HPDE6-E6E7 (cell line): ENCODE results near the gene CRLF2.
"Not testable (repeated sequence)": the region's sequence is repeated elsewhere in the genome, so short reads cannot be mapped to it uniquely, and the experiment has no call there.

ENCODE experiments used
- DNase-seq: peaks from one replicate; pipeline ENCODE4 v3.0.0; 2011; ENCODE audit warnings: missing footprints; ENCODE audit errors: extremely low spot score

CRLF2 gene, protein sequence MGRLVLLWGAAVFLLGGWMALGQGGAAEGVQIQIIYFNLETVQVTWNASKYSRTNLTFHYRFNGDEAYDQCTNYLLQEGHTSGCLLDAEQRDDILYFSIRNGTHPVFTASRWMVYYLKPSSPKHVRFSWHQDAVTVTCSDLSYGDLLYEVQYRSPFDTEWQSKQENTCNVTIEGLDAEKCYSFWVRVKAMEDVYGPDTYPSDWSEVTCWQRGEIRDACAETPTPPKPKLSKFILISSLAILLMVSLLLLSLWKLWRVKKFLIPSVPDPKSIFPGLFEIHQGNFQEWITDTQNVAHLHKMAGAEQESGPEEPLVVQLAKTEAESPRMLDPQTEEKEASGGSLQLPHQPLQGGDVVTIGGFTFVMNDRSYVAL

DNA sequence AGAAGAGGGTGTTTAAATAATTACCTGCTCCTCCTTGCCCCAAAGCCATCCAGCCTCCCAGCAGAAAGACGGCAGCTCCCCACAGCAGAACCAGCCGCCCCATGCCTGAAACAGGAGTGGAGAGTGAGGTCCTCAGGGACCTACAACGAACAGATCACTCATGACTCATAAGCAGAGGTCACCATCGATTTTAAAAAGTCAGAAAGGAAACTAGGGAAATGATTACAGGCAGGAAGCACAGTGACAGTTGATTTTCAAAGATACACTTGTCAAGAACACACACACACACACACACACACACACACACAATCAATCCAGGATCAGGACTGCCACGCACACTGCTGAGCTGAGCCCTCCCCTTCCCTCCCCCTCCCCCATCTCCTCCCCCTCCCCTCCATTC is at the start of gene CRLF2:
TSS of gene CRLF2 (minus strand) at position 118 of the 400 bp plus-strand sequence. CDS start at position 103, 15 bp downstream.
- no peak for DNase-seq

DNA sequence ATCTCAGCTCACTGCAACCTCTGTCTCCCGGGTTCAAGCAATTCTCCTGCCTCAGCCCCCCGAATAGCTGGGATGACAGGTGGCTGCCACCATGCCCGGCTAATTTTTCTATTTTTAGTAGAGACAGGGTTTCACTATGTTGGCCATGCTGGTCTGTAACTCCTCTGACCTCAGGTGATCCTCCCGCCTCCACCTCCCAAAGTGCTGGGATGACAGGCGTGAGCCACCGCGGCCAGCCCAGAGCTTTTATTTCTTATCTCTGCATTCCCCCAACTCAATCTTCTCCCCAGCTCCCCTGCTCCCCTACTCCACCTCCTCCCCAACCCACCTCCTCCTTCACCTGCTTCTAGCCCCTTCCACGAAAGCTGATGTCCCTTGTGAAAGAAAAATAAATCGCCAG is 49.3 kb upstream of the CRLF2 start:
- DNase-seq, result not testable (repeated sequence)

DNA sequence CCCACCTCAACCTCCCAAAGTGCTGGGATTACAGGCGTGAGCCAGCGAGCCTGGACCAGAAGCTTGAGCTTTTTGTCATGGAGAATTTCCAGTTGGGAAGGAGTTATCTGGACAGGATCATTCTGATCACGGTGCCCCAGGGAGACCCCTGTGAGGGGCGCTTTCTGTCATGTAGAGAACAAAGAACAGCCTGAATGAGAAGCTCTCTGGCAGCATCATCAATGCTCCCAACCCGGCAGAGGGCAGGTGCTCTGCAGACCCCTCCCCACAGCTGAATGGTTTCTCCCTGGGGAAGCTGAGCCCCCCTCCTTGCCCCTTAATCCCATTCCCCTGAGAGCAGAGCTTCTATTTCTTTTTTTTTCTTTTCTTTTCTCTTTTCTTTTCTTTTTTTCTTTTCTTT is 48.8 kb upstream of the CRLF2 start:
- DNase-seq, result no peak

DNA sequence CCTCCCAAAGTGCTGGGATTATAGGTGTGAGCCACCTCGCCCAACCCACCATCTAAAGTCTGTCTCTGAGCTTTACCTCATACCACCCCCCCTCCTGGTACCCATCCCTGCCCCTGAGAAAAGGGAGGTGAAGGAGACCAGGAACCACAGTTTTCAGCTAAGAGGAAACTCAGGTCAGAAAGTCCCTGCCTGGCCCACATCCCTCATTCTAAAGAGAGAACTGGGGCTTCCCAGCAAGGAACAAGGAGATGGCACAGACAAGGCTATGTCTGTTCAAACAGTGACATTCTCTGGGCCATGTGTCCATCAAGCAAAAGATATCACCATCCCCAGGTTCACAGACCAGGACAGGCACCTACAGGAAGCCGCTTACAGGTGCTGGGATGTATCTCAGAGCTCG is 40.4 kb upstream of the CRLF2 start:
- DNase-seq, result no peak

DNA sequence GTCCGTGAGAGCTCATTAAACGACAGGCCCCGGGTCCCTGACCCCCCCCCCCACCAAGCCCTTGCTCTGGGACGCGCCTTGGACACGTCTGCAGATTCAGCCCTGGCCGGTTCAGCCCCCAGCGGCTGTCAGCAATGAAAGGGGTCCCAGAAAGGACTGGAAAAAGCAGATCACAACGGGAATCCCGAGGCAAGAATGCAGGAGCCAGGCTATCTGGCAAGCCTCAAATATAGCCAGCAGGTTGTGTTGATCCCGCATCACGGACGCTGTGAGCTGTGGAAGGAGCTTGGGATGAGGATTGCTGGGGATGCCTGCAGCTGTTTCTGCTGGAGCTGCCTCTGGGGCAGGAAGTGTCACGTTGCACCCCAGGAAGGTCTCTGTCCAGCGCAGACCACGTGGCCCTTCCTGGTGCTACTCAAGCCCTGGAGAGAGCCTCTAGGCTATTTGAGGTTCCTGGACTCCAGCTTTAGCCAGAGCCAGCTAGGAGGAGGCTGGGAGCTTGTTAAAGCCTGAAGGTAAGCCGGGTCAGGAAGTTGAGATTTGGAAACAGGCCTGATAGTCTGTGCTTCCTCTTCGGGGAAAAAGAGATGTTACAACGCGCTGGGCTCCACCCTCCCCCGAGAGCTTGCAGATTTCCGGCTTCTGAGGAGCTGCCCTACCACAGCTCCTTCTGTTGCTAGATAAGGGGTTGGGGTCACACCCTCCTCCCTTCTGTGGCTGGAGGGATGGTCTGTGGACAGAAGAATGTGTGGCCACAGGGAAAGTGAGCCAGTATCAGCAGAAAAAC is 36.8 kb upstream of the CRLF2 start:
- DNase-seq, result no peak

DNA sequence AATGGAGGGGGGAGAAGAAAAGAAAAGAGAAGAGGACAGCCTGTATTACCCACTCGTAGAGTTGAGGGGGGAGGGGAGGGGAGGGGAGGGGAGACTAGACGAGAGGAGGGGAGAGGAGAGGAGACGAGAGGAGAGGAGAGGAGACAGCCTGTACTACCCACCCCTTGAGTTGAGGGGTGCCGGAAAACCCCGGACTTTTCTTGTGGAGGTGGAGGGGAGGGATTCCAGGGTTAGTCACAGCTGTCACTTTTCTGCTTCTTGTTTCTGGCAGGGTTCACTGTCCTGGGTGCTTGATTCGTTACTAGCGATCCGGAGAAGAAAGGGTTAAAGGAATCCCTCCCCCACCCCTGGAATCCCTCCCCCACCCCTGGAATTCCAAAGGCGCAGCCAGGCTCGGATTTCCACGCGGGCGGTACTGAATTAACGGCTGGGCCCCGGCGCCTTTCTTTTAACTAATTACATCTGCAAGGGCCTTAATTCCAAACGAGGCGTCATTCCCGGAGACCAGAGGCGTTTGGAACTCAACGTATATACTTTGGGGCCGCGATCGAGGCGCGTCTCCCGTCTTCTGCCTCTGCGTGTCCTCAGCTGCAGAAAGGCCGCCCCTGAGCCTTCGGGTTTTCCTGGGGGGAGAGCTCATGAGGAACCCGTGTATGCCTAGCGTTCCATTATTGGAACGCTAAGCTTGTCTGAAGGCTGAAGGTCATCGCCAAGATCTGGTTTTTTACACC is 36.0 kb upstream of the CRLF2 start:
- DNase-seq, result no peak

DNA sequence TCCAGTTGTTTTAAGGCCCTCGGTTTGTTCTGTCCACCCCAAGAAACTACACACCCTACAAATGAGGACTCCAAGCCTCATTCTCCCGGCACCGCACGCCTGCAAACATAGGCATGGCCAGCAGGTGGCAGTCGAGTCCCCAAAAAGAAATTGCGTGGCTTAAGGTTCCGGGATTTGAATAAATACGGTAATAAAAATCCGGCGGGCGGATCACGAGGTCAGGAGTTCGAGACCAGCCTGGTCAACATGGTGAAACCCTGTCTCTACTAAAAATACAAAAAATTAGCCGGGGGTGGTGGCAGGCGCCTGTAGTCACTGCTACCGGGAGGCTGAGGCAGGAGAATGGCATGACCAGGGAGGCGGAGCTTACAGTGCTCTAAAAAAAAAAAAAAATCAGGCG is 34.4 kb upstream of the CRLF2 start:
- no peak for DNase-seq

DNA sequence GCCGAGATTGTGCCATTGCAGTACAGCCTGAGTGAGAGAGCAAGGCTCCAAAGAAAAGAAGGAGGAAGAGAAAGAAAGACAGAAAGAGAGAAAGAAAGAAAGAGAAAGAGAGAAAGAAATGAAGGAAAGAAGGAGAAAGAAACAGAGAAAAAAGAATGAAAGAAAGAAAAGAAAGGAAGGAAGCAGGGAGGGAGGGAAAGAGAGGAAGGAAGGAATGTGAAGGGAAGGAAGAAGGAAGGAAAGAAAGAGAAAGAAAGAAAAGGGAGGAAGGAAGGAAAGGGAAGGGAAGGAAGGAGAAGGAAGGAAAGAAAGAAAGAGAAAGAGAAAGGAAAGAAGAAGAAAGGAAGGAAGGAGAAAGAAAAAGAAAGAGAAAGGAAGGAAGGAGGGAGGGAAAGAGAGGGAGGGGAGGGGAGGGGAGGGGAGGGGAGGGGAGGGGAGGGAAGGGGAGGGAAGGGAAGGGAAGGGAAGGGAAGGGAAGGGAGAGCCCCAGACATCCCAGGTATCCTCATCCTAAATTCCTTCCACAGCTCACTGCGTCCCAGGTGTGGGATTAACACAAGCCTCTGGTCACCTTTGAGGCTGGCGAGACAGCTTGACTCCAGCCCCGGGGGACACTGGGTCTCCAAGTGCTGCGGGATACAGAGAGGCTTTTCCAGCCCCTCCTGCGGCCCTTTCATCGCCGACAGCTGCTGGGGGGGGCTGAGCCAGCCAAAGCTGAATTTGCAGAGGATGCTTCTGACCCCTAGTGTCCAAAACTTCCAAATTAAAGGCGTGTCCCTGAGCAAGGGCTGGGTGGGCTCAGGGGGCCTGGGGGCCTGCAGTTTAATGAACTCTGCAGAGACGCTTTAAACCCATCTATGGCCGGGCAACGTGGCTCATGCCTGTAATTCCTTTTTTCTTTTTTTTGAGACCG is 32.0 kb upstream of the CRLF2 start:
- no peak for DNase-seq

DNA sequence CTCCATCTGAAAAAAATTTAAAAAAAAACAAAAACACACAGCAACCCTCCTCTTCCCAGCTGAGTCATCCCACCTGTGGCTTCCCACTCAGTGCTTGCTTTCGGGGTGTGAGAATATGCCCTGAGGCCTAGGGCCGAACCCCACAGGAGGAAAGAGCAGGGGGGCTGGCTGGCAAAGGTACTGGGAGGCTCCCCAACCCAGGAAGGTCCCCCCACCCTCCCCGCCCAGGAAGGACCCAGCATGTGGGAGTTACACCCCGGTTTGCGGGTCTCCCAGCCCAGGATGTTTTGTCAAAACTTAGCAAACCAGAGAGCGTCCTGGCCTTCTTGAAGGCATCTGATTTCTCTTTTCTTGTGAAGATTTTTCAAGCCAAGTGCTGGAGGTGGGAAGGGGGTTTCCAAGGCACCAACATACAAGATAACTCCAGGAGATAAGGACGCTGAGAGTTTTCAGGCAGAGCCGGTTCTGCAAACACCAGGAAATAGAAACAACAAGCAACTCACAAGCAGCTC is 30.5 kb upstream of the CRLF2 start:
- no peak for DNase-seq

DNA sequence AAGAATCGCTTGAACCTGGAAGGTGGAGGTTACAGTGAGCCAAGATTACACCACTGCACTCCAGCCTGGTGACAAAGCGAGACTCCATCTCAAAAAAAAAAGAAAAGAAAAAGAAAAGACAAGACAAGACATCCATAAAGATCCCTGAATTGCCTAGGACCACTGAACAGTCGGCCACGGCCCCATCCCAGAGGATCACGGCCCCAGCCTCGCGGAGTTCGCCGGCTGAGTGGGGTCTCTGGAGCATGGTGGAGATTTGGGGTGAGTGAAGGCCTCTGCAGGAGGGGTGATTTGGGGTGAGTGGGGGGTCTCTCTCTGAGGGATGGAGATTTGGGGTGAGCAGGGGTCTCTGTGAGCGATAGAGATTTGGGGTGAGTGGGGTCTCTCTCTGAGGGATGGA is 28.1 kb upstream of the CRLF2 start:
- DNase-seq, result not testable (repeated sequence)

DNA sequence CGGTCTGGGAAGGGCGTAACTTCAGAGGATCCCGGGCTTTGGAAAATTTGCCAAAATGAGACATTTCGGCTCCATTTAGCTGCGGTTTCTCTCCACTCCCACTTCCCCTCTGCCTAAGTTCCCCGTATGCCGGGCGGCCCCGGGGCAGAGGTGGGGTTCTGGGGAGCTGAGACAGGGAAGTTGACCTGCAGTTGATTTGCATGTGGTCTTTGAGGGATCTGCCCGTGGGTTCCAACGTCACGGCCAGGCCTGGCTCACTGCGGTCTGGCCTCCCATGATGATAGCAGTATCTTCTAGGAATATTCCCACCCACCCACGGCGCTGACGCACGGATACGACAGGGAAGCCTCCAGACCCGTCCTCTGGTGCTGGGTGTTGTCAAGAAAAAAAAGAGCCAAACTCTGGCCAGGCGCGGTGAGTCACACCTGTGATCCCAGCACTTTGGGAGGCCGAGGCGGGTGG is 27.3 kb upstream of the CRLF2 start:
- no peak for DNase-seq

DNA sequence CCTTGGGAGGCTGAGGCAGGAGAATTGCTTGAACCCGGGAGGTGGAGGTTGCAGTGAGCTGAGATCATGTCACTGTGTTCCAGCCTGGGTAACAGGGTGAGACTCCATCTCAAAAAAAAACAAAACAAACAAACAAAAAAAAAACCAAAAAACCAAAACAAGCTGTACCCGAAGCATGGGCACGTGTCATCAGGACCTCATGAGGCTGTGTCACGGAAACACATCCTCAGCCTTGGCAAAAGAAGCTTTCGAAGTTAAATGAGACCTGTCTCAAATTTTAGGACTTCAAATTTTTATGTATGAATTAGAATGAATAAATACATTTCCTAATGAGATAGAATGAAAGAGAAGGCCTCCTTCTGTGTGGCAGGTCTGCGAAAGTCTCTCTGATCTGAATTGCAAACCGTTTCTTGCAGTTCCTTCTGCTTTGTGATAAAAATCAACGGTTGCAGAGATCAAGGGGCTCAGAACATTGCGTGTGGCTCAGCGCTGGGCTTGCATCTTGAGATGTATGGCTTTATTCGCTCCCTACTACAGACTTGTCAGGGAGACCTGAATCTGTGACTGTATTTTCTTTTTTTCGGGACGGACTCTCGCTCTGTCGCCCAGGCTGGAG is 19.5 kb upstream of the CRLF2 start:
- no peak for DNase-seq

DNA sequence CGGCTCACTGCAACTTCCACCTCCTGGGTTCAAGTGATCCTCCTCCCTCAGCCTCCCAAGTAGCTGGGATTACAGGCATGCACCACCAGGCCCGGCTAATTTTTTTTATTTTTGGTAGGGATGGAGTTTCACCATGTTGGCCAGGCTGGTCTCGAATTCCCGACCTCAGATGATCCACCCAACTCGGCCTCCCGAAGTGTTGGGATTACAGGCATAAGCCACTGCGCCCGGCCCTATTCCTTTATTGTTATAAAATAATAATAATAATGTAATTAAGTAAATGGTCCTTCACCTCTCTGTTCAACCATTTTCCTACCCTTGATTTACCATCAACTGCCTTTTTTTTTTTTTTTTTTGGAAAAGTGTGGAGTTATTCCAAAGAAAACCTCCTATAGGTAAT is 15.7 kb upstream of the CRLF2 start:
- DNase-seq, result not testable (repeated sequence)

DNA sequence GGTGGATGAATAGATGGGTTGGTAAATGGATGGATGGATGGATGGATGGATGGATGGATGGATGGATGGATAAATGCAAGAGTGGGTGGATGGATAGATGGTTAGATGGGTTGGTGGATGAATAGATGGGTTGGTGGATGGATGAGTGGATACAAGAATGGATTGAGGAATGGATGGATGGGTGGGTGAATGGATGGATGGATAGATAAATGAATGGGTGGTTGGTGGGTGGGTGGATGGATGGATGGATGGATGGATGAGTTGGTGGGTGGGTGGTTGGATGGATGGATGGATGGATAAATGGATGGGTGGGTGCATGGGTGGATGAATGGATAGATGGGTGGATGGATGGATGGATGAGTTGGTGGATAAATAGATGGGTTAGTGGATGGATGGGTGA is 13.8 kb upstream of the CRLF2 start:
- no peak for DNase-seq

DNA sequence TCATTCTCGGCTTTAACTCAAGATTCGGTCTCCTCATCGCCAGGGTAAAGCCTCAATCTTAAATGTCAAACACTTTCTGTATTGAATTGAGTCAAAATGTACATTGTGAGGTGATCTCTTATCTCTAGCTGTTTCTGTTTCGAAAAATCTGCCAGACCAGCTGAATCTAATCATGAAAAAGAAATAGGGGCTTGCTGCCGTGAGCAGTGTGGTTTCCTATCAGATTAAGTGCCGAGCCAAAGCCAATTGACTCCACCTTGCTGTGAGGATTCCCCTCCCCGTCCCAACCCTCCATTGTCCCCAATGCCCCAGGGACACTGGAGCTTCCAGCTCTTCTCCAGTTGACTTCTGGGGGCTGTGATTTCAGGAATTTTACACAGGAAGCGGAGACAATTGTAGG is 12.5 kb upstream of the CRLF2 start:
- no peak for DNase-seq

DNA sequence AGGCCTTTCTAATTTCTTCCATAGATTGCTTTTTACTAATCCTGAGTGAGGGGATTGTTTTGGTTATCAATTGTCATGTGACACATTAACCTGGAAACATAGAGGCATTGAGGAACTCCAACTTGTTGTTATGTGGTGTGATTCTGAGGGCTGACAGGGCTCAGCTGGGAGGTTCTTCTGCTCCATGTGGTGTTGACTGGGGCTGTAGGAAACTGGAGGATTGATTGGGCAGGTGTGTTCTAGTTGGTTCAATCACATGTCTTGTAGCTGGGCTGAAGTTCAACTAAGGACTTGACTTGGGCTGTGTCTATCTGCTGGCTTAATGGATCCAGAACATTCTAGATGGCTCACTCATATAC is 10.8 kb upstream of the CRLF2 start:
- no peak for DNase-seq

DNA sequence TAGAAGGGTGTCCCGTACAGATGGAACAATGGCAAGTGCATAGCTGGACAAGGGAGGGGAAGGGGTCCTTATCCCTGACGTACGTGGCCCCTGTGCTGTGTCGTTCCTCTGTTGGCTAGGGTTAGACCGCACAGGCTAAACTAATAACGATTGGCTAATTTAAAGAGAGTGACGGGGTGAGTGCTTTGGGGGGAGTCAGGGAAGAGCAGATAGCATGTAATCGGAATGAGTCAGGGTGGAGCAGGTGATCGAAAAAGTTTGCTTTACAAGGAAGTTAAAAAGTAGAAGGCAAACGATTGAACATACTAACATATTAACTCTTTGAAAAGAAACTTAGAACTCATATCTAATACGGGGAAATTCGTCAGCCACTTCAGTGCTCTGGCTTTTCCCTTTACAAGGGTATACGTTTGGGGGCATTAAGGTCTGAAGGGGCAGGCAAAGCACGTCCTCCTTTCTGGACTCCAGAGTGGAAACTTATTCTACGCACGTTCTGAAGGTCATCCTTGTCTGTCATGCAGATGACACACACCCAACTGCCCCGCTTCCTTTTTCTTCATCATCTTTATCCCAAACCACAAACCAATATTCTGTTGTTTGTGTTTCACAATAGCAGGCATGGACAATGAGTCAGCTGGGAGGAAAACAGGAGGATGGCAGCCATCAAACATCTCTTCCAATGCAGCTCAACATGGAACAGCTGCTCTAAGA is 10.2 kb upstream of the CRLF2 start:
- DNase-seq, result no peak

DNA sequence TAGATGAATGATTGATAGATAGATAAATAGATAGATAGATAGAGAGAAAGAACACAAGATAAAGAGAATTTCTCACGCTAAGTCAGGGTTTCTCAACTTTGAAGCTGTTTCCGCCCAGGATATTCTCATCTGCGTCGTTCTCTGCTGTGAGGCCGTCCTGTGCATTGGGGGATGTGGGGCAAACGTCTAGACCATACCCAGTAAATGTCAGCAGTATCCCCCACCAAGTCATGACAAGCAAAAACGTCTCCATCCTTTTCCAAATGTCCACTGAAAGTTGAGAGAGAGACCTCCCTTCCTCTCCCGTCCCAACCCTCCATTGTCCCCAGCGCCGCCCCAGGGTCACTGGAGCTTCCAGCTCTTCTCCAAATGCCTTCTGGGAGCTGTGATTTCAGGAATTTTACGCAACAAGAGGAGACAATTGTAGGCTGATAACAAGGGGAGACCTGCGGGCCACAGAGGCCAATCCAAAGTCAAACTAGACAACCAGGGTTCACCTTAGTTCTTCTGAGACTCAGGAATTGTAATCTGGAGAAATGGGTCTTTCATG is 8.9 kb upstream of the CRLF2 start:
- no peak for DNase-seq

DNA sequence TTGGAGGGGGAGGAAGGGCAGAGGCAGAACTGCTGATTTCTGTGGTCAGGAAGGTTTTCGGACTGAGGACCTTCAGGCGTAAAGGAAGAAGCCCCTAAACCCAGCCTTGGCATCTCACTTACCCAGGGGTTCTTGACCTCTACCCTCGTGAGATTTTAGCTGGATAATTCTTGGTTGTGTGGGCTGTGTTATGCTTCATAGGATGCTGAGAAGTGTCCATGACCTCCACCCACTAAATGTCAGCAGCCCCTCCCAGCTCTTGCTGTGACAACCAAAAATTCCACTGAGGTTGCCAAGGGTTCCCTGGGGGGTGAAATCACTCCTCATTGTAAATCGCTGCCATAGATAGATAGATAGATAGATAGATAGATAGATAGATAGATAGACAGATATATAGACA is 5.8 kb upstream of the CRLF2 start:
- DNase-seq, result no peak
